Activated T-helper 2 cell treated with anti-CD3 and anti-CD28 coated beads, Interferon-gamma antibody, Interleukin-2, Interleukin-4, amounts not matched to agents 10 μg/mL and 5 μg/mL and 100 μg/mL, durations not matched to agents 14 hours and 24 hours and 36 hours (primary cell): ENCODE measurements around the gene TYMP. TPM values are rescaled to one million over a fixed set of nuclear protein-coding genes. Genes with fewer than 3 reads are reported as not detected.

ENCODE experiments used
- DNase-seq: peaks from one replicate; pipeline ENCODE4 v3.0.0; 2021; ENCODE audit warnings: low spot score
- H3K27ac Mint-ChIP-seq: one replicate; pipeline ENCODE4 v1.8.0; 2021; ENCODE audit warnings: mixed read lengths
- H3K27me3 Mint-ChIP-seq: one replicate; pipeline ENCODE4 v1.8.0; 2021; ENCODE audit warnings: low read depth, mixed read lengths
- H3K36me3 Mint-ChIP-seq: one replicate; pipeline ENCODE4 v1.8.0; 2021; ENCODE audit warnings: low read depth, mixed read lengths
- H3K4me1 Mint-ChIP-seq: one replicate; pipeline ENCODE4 v1.8.0; 2021; ENCODE audit warnings: low read depth, mixed read lengths
- H3K4me3 Mint-ChIP-seq: one replicate; pipeline ENCODE4 v1.8.0; 2021; ENCODE audit warnings: low read depth, mild to moderate bottlenecking, moderate library complexity, mixed read lengths
- H3K9me3 Mint-ChIP-seq: one replicate; pipeline ENCODE4 v1.8.0; 2021; ENCODE audit warnings: mixed read lengths
- intact Hi-C: fragments of 100-400 bp; cut with micrococcal nuclease; formaldehyde crosslinking; loops from one replicate; pipeline ENCODE4 v1.15.1; 2023
- total RNA-seq: library from RNA; stranded (reverse); gene quantifications from 2 replicates; pipeline ENCODE4 v1.2.3, GENCODE V29; 2022

The TYMP gene
- total RNA-seq, 1 donor from 2014 or later: 36.9 TPM

DNA sequence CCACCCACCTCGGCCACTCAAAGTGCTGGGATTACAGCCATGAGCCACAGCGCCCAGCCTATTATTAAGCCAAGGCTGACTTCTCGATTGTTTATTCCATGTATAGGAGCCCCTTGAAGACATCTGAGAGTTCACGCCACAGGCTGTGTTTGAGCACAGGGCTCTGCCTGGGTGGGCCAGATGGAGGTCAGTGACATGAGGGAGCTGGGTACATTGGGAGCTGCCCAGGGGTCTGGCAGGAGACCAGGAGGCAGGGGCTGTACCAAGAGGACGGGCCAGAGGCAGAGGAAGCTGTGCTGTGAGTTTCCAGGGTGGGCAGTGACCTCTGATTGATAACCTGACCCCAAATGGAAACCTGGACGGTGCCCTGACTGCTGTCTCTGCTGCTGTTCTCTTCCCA, 27.7 kb downstream of the TYMP start:
- no peak overlapping the region for H3K4me3 Mint-ChIP-seq
- no peaks in the 10 kb centered on the region for H3K9me3 Mint-ChIP-seq
- no peaks in the 10 kb centered on the region for H3K27me3 Mint-ChIP-seq
- H3K36me3 Mint-ChIP-seq: peaks cover under 1% of the 10 kb centered on the region
- no peak overlapping the region for H3K27ac Mint-ChIP-seq
- intact Hi-C loops: no loop called here
- DNase-seq: no peak
- H3K4me1 Mint-ChIP-seq: peaks cover 1% of the 10 kb centered on the region

DNA sequence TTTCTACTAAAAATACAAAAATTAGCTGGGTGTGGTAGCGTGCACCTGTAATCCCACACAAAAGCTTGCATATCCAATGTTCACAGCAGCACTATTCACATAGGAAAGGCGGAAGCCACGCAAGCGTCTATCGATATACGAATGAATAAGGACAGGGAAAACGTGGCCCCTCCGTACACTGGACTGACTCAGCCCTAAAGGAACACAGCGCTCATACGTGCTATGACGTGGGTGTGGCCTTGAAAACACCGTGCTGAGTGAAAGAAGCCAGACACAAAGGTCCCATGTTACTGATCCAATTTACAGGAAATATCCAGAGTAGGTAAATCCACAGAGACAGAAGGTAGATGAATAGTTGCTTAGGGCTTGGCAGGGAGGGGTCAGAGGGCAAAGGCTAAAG, 29.4 kb downstream of the TYMP start:
- Mint-ChIP-seq H3K9me3 (no peaks in the 10 kb centered on the region), H3K4me1 (peaks cover 1% of the 10 kb centered on the region), H3K27ac (no peak overlapping the region), H3K27me3 (no peaks in the 10 kb centered on the region), H3K36me3 (no peaks in the 10 kb centered on the region), H3K4me3 (no peak overlapping the region)
- intact Hi-C loops: no loop called here
- DNase-seq: no peak

DNA sequence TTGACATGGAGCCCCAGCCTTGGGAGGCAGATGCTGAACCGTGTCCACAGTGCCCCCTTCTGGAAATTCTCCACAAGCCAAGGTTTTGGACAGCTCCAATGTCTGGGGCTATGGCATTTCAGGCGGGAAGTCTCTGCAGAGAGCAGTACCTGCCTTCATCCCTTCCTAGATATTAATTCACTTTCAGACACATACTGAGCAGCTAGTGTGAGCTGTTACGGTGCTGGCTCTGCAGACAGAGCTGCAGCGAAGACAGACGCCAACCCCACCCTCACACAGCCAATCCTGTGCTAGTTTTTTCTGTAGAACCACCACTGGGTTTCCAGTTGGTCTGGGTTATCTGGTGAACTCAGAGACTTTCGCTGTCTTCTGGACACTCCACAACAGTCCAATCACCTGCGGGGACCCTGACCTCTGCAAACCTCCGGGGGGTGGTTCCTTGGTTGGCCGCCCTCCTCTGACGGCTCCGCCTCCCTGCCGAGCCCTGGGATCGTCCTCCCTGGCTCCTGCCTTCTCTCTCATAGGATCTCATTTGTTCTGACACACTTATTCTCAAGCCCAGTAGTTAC, 31.4 kb downstream of the TYMP start:
- no peaks in the 10 kb centered on the region for H3K36me3 Mint-ChIP-seq

DNA sequence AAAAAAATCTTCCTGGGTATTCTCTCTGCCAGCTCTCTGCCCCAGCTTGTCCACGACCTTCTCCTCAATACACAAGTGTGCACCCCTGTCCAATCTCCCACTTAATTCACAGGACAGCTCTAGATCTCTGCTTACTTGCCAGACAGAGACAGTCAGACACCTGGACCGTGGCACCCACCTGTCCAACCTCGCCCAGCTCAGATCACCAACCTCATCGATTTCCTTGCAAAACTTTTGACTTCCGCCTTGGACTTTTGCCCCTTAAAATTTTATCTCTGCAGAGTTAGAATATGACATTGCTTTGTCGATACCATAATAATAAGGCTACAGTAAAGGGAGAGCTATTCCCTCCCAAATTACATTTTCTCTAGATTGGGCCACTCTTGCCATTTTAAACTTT, 32.7 kb downstream of the TYMP start:
- Mint-ChIP-seq H3K36me3 (no peaks in the 10 kb centered on the region), H3K4me3 (no peak overlapping the region), H3K27me3 (no peaks in the 10 kb centered on the region), H3K4me1 (peaks cover 1% of the 10 kb centered on the region), H3K9me3 (no peaks in the 10 kb centered on the region), H3K27ac (no peak overlapping the region)
- intact Hi-C loops: no loop called here
- no peak for DNase-seq

More for the DNA sequence above, 31.4 kb downstream of the TYMP start:
- no peak overlapping the region for H3K4me3 Mint-ChIP-seq
- H3K4me1 Mint-ChIP-seq: peaks cover 1% of the 10 kb centered on the region
- intact Hi-C loops: loop anchor here (1.0 kb wide), 1 partner anchor 257 kb away; no protein-coding TSS in a partner anchor
- H3K9me3 Mint-ChIP-seq: no peaks in the 10 kb centered on the region
- H3K27ac Mint-ChIP-seq: no peak overlapping the region
- H3K27me3 Mint-ChIP-seq: no peaks in the 10 kb centered on the region
- peak; percentile 61 for DNase-seq

DNA sequence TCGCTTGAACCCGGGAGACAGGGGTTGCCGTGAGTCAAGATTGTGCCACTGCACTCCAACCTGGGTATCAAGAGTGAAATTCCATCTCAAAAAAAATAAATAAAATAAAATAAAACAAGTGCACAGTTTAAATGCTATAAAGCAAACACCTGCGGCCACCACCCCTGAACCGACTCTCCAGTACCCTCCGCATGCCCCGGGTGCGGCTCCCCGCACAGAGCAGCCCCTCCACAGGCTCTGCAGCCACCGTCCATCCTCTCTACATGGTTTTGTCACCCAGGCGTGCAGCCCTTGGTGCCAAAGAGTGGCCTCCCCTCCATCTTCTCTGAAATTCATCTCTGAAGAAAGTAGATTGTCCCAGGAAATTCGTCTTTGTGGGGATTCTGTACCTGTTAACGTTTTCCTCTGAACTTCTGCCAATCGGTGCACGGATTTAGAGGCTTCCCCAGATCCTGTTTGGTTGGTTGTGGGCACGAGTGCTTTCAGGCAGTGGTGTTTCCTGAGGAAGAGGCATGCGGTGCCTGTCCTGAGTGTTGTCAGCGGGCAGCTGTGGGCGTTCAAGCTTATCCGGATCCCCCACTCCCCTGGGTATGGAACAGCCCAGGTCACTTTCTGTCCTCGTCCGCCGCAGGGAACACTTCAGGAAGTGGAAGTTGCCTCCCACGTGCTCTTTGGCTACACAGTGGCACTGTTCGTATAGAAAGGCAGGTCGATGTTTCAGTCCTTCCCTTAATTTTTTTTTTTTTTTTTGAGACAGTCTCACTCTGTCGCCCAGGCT, 39.1 kb downstream of the TYMP start:
- peak overlapping the region; percentile 55 for H3K27ac Mint-ChIP-seq
- DNase-seq: no peak

DNA sequence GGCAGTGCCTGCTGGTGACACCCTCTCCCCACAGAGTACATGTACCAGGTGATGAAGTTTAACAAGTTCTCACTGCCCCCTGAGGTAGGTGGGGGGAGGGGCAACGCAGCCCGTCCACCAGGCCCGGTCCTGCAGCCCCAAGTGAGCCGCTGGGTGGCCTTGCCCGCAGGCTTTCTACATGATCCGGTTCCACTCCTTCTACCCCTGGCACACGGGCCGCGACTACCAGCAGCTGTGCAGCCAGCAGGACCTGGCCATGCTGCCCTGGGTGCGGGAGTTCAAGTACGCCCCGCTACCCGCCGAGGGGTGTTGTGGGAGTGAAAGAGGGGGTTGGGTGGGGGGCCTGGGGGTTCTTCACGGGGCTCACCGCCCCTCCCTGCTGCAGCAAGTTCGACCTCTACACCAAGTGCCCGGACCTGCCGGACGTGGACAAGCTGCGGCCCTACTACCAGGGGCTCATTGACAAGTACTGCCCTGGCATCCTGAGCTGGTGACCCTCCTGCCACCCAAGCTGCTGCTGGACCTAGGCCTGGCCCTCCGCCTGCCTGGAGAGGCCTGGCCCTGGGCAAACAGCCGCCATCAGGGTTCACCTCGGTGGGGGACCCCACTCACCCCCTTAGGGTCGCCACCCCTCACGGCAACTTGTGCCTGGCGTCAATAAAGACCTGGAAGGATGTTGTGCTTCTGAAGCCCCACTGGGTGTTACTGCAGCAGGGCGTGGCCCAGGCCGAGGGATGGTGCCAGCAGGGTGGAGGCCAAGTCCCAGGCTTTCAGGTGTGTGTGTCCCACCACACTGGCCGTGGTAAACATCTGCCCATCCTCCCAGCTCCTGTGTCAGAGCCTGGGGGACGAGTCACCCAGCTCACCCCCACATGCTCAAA, 40.2 kb downstream of the TYMP start:
- no peak for DNase-seq
- no peaks in the 10 kb centered on the region for H3K9me3 Mint-ChIP-seq
- intact Hi-C loops: no loop called here
- no peaks in the 10 kb centered on the region for H3K36me3 Mint-ChIP-seq
- H3K27ac Mint-ChIP-seq: no peak overlapping the region
- no peak overlapping the region for H3K4me3 Mint-ChIP-seq
- H3K27me3 Mint-ChIP-seq: peaks cover 1% of the 10 kb centered on the region
- H3K4me1 Mint-ChIP-seq: peaks cover 7% of the 10 kb centered on the region

More for the DNA sequence above, 39.1 kb downstream of the TYMP start:
- peaks cover 1% of the 10 kb centered on the region for H3K27me3 Mint-ChIP-seq
- intact Hi-C loops: no loop called here
- H3K4me3 Mint-ChIP-seq: no peak overlapping the region
- no peaks in the 10 kb centered on the region for H3K9me3 Mint-ChIP-seq
- H3K36me3 Mint-ChIP-seq: no peaks in the 10 kb centered on the region
- H3K4me1 Mint-ChIP-seq: peaks cover 7% of the 10 kb centered on the region

DNA sequence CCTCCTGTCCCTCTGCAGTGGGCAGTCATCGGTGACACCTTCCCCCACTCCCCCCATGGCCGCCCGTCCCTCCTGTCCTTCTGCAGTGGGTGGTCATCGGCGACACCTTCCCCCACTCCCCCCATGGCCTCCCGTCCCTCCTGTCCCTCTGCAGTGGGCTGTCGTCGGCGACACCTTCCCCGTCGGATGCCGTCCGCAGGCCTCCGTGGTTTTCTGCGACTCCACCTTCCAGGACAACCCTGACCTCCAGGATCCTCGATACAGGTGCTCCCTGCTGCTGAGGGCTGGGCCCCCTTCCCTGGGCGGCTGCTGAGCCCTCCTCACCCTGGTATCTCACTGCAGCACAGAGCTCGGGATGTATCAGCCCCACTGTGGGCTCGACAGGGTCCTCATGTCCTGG, 40.9 kb downstream of the TYMP start:
- intact Hi-C loops: no loop called here
- DNase-seq: no peak
- H3K27ac Mint-ChIP-seq: no peak overlapping the region
- H3K9me3 Mint-ChIP-seq: no peaks in the 10 kb centered on the region
- H3K36me3 Mint-ChIP-seq: no peaks in the 10 kb centered on the region
- H3K4me1 Mint-ChIP-seq: peaks cover 7% of the 10 kb centered on the region
- no peak overlapping the region for H3K4me3 Mint-ChIP-seq
- H3K27me3 Mint-ChIP-seq: peaks cover 1% of the 10 kb centered on the region

DNA sequence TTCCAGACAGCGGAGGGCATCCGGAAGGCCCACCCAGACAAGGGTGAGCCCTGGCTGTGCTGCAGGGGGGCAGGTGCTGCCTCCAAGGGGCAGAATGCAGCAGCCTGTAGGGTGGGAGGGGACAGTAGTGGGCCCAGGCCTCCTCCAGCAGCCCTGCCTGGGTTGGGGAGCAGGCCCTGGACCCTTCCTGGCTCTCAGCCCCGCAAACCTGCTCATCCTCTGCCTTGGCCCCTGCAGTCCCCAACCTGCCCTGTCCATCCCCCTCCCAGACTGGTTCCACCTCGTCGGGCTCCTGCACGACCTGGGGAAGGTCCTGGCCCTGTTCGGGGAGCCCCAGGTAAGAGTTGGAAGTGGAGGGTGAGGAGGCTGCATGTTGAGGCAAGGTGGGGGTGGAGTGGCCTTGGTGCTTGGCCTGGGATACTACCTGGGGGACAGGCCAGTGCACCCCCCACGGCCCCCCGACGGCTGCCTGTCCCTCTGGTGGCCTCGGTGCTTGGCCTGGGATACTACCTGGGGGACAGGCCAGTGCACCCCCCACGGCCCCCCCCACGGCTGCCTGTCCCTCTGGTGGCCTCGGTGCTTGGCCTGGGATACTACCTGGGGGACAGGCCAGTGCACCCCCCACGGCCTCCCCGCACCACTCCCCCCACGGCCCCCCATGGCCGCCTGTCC, 41.7 kb downstream of the TYMP start:
- no peak overlapping the region for H3K4me3 Mint-ChIP-seq
- H3K36me3 Mint-ChIP-seq: no peaks in the 10 kb centered on the region
- H3K27me3 Mint-ChIP-seq: peaks cover 1% of the 10 kb centered on the region
- no peak for DNase-seq
- H3K9me3 Mint-ChIP-seq: no peaks in the 10 kb centered on the region
- intact Hi-C loops: no loop called here
- H3K27ac Mint-ChIP-seq: no peak overlapping the region
- H3K4me1 Mint-ChIP-seq: peaks cover 7% of the 10 kb centered on the region

DNA sequence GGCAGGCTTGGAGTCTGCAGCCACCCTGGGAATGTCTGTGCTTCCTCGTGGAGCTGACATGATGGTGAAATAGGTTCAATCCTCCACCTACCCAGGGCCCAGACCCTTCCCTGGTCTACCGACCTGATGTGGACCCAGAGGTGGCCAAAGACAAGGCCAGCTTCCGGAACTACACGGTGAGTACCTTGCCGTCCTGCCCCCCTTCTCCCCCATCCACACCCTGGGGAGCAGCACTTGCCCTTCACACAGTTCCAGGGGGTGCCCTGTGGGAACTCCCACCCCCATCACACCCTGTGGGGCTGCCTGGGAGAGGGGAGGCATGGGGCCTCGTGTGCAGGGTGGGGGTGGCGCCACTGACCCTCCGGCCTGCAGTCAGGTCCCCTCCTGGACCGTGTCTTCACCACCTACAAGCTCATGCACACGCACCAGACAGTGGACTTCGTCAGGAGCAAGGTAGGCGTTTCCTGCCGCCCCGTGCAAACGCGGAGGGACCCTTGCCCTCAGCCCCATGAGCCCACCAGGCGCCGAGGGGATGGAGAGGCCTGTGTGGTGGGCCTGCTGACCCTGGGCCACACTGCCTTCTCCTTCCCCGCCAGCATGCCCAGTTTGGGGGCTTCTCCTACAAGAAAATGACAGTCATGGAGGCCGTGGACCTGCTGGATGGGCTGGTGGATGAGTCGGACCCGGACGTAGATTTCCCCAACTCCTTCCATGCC, 42.4 kb downstream of the TYMP start:
- peaks cover 1% of the 10 kb centered on the region for H3K27me3 Mint-ChIP-seq
- no peaks in the 10 kb centered on the region for H3K36me3 Mint-ChIP-seq
- DNase-seq: no peak
- no peak overlapping the region for H3K27ac Mint-ChIP-seq
- H3K4me1 Mint-ChIP-seq: peaks cover 7% of the 10 kb centered on the region
- H3K9me3 Mint-ChIP-seq: no peaks in the 10 kb centered on the region
- no peak overlapping the region for H3K4me3 Mint-ChIP-seq
- intact Hi-C loops: no loop called here

DNA sequence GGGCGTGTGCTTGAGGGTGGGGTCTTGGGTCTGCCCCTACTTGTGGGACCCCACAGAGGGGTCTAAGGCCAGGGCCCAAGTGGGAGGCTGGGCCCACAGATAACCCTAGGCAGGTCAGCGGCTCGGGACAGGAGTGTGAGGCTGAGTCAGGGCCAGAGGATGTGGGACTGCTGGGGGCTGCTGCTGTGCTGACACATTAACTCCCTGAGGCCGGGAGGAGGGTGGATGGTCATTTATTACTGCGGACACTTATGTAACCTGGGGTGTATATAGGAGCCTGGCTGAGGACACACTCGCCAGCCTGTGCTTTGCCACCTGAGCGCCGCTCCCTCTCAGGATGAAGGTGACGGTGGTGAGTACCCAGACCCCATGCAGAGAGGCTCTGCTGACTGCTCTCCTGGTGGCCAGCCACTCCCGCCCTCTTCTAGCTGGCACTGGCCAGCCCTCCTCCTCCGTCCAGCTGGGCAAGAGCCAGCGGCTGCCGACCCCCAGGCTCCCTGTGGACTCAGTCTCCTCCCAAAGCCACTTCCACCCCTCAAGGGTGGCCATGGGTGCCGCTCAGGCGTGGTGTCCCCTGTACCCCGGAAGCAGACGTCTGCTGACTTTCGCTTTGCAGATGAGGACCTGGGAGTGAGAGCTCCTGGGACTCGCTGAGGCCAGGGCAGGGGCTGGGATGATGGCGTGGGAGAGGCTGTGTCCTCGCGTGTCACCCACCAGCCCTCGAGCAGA, 43.1 kb downstream of the TYMP start, which contains the start of gene MIOX:
MIOX (plus strand) TSS at position 299 of the 729 bp plus-strand sequence; CDS start at position 338, 39 bp downstream.
- no peaks in the 10 kb centered on the region for H3K36me3 Mint-ChIP-seq
- no peaks in the 10 kb centered on the region for H3K9me3 Mint-ChIP-seq
- intact Hi-C loops: no loop called here
- no peak within 1 kb of the TSS for H3K27ac Mint-ChIP-seq
- H3K27me3 Mint-ChIP-seq: peaks cover 1% of the 10 kb centered on the region
- H3K4me1 Mint-ChIP-seq: peaks cover 8% of the 10 kb centered on the region
- DNase-seq: no peak
- H3K4me3 Mint-ChIP-seq: no peak within 1 kb of the TSS

DNA sequence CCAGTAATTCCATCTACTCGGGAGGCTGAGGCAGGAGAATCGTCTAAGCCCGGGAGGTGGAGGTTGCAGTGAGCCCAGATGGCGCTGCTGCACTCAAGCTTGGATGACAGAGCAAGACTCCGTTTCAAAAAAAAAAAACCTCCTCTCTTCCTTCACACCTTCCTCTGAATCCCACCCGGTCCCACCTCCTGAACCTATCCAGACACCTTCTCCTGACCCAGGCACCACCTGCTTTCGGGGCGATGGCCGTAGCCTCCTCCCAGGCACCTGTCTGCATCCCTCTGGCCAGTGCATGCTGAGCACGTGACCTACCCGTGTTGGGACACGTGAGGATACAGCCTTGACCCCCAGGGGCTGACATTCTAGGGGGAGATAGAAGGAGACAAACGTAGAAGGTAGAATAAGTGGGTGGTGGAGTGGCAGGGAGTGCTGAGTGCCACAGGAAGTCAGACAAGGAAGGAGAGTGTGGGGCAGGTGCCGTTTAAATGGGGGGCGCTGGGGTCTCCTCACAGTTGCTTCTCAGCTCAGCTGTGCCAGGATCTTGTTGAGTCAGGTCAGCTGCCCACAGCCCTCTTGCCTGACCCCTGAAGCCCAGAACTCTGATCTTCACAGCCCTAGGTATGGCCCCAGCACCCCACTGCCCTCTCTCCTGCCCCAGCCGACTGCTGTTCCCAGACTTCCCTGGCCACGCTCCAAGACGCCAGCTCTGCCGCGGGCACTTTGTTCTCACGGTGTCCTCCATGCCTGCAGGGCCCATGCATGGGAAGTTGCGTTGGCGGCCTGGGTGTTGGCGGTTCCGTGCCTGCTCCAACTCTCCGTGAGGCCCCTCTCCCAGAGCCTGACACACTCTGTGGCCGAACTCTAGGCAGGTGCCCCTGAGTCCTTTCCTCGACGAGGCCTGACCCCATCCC, 44.3 kb downstream of the TYMP start:
- H3K27ac Mint-ChIP-seq: no peak overlapping the region
- H3K4me3 Mint-ChIP-seq: no peak overlapping the region

More for the DNA sequence above, 44.3 kb downstream of the TYMP start:
- Mint-ChIP-seq H3K4me1 (peaks cover 2% of the 10 kb centered on the region), H3K27me3 (no peaks in the 10 kb centered on the region), H3K36me3 (no peaks in the 10 kb centered on the region), H3K9me3 (no peaks in the 10 kb centered on the region)
- DNase-seq: no peak
- intact Hi-C loops: no loop called here
